Spinal cord (tissue), 10 donors: ENCODE data around the gene C2CD2. TPM values are rescaled to one million over a fixed set of nuclear protein-coding genes. Genes with fewer than 3 reads are reported as not detected.

Experiments used
- DNase-seq, 6 donors: peaks; one replicate each; pipeline versions ENCODE4 v3.0.0 to v3.0.0-alpha.2; 2013 to 2015; ENCODE audit warnings: low spot score in 6 of 6, low read depth in 4 of 6
- H3K27ac ChIP-seq: one replicate; pipeline ENCODE4 v1.5.1; 2013; ENCODE audit warnings: low read depth, low read length, control low read depth
- H3K27me3 ChIP-seq: one replicate; pipeline ENCODE4 v1.6.1; 2013; ENCODE audit warnings: low read length; ENCODE audit not compliant: control insufficient read depth, insufficient read depth
- H3K36me3 ChIP-seq: one replicate; pipeline ENCODE4 v1.6.1; 2013; ENCODE audit warnings: low read length; ENCODE audit not compliant: control insufficient read depth, insufficient read depth
- H3K4me1 ChIP-seq: one replicate; pipeline ENCODE4 v1.6.1; 2013; ENCODE audit warnings: low read length; ENCODE audit not compliant: control insufficient read depth, insufficient read depth
- H3K4me3 ChIP-seq: one replicate; pipeline ENCODE4 v1.5.1; 2013; ENCODE audit warnings: low read depth, low read length, control low read depth
- H3K9me3 ChIP-seq: one replicate; pipeline ENCODE4 v1.6.1; 2013; ENCODE audit warnings: low read length; ENCODE audit not compliant: control insufficient read depth, insufficient read depth
- WGBS: methylation state at CpG from one replicate; pipeline ENCODE4 v1.1.5; 2013; ENCODE audit warnings: missing lambda C conversion rate; ENCODE audit not compliant: insufficient coverage; 5-methylcytosine and 5-hydroxymethylcytosine counted together
- polyA plus RNA-seq, 2 donors: library from polyadenylated mRNA; unstranded; fragments of 120-200 nt; gene quantifications; one replicate each; pipeline ENCODE4 v1.2.1, GENCODE V29; 2013; ENCODE audit not compliant: insufficient read length in 2 of 2
- total RNA-seq, 2 donors: library from RNA; depleted of rRNA in 1 of 2; stranded (reverse); fragments of 120-200 nt in 1 of 2; fragments of >200 nt in 1 of 2; gene quantifications; one replicate each; pipeline versions ENCODE4 v1.2.3 to v1.2.4, GENCODE V29; 2013 to 2014
- donor health status: healthy.

C2CD2 gene
- total and polyA plus RNA-seq, 4 donors, result 19.1 to 27.8 (median 21.3) TPM

DNA sequence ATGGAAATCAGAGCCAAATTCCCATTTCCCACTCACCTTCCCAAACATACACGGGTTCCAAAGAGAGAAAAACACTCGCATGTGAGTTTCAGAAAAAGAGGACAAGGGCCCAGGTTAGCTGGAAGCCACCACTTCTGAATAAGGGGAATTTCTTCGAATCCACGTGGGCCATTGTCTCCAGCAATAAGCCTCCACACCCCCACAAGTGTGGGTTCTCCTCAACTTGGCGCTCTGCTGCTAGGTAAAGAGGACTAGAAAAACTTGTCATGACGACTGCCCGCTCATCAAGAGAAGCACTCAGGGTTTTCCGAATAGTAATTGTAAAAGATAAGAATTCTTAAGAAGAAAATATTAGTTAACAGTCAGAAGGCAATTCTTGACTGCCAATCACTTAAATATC, 105.3 kb downstream of the C2CD2 start:
- H3K9me3 ChIP-seq, result no peaks in the 10 kb centered on the region
- peaks cover 9% of the 10 kb centered on the region for H3K4me1 ChIP-seq

DNA sequence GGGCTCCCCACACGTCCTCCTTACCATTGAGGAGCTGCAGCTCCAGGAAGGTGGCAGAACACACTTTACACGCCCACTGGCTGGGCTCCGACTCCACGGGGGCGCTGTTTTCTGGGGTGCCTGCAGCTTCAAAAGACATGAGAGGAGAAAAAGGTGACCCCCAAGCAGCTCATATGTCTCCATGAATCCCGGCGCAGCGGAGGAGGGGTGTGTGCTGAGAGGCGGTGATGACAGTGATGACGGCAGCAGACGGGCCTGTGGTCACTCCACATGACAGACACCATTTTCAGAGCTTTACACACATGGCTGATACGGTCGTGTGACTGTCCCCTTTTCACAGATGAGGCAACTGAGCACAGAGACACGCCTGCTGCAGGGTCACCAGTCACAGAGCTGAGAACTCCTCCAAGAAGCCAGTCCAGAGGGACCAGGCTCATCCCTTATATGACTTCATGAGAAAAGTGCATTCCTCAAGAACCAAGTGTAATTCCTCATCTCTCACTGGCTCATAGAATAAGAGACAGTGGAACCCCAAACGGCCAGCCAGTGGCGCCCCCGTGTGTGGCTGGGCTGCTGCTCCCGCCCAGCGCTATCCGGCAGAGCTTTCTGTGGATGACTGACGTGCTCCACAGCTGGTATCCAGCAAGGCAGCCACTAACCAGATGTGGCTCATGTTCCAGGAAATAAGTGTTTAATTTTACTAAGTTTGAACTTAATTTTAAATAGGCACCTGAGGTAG, 106.6 kb downstream of the C2CD2 start:
- 77% methylated on average over 14 of the region's 21 CpGs for WGBS
- peaks cover 9% of the 10 kb centered on the region for H3K4me1 ChIP-seq
- DNase-seq, result no peak
- H3K9me3 ChIP-seq, result no peaks in the 10 kb centered on the region
- no peaks in the 10 kb centered on the region for H3K27me3 ChIP-seq
- no peak overlapping the region for H3K4me3 ChIP-seq
- peaks cover 50% of the 10 kb centered on the region for H3K36me3 ChIP-seq
- no peak overlapping the region for H3K27ac ChIP-seq

More for the DNA sequence above, 105.3 kb downstream of the C2CD2 start:
- Histone ChIP-seq H3K4me3 (no peak overlapping the region), H3K27ac (no peak overlapping the region), H3K36me3 (peaks cover 61% of the 10 kb centered on the region), H3K27me3 (no peaks in the 10 kb centered on the region)
- no peak for DNase-seq
- WGBS, result 43% methylated on average over 1 of the region's 8 CpGs

DNA sequence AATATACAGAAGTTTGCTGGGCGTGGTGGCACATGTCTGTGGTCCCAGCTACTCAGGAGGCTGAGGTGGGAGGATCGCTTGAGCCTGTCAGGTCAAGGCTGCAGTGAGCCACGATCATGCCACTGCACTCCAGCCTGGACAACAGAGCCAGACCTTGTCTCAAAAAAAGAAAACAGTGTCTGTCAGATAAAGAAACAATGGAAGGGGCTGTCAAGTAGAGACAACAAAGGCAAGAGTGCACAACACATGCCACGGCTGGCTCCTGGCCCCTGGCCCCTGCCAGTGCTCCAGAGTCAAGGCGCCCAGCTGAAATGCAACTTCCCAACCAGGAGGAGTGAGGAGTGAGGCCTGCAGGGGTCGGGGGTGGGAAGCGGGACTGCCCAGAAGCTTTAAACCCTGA, 107.3 kb downstream of the C2CD2 start:
- 71% methylated on average over 7 of the region's 7 CpGs for WGBS
- DNase-seq, result no peak
- H3K27ac ChIP-seq, result no peak overlapping the region
- peaks cover 45% of the 10 kb centered on the region for H3K36me3 ChIP-seq
- no peak overlapping the region for H3K4me3 ChIP-seq
- H3K27me3 ChIP-seq, result no peaks in the 10 kb centered on the region
- peaks cover 9% of the 10 kb centered on the region for H3K4me1 ChIP-seq
- H3K9me3 ChIP-seq, result no peaks in the 10 kb centered on the region

DNA sequence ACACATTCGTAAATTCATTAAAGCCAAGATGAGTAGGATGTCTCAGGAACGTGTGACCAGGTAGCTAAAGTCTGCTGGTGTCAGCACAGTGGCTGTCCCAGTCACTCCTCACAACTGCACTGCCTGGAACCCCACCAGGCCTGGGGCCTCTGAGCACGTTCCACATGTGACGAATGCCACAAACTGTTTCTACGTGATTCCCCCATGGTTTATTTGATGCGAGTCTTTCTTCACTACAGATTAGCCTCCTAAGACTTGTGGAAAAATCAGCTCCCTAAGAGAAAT, 107.8 kb downstream of the C2CD2 start:
- Histone ChIP-seq H3K4me1 (peaks cover 9% of the 10 kb centered on the region), H3K36me3 (peaks cover 40% of the 10 kb centered on the region), H3K27me3 (no peaks in the 10 kb centered on the region), H3K9me3 (peaks cover 3% of the 10 kb centered on the region), H3K4me3 (no peak overlapping the region), H3K27ac (no peak overlapping the region)
- WGBS, result 61% methylated on average over 6 of the region's 6 CpGs
- DNase-seq, result peak in 1 of 6 donors; percentile 3

DNA sequence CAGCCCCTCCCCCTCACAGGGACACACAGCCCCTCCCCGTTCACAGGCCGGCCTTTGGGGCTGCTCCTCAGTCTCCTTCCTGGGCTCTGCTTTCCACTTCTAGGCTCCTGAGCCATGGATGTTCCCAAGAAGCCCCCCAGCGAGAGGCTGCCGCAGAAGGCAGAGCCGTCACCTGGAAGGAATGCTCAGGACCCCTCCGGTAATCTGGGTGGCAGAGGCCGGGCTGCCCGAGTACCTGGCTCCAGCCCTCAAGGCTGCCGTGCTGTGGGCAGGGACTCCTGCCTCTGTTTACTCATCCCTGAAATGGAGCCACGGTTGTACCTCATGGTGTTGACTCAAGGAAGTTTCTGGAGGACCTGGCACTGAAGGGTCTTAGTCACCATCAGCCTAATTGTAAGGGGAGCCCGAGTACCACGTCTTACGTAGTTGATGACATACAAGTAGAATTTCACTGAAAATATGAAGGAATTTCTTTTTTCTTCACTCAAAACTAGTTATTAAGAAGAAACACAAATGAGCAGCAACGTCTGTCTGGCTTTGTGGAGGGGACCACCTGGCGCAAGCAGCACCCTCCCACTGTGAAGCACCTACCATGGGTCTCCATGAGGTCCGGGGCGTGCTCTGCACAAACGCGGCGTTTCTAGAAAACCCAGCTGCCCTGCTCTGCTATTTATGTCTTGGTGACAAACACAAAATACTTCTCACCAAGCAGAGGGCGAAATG, 108.3 kb downstream of the C2CD2 start:
- Histone ChIP-seq H3K9me3 (peaks cover 5% of the 10 kb centered on the region), H3K36me3 (peaks cover 38% of the 10 kb centered on the region), H3K27ac (no peak overlapping the region), H3K4me3 (no peak overlapping the region), H3K4me1 (peaks cover 9% of the 10 kb centered on the region), H3K27me3 (no peaks in the 10 kb centered on the region)
- DNase-seq, result no peak
- WGBS, result 85% methylated on average over 14 of the region's 21 CpGs

DNA sequence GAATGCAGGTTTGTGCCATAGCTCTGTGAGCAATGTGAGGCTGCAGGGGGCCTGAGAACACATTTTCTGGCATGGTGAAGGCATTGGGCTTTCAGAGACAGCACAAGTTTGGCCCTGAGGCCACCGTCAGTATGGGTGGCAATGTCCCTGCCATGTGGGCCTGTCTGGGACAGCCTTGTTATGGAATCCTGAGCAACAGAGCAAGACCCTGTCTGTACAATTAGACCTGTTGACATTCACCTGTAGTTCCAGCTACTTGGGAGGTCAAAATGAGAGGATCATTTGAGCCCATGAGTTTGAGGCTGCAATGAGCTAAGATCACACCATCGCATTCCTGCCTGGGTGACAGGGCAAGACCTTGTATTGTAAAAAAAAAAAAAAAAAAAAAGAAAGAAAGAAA, 110.2 kb downstream of the C2CD2 start:
- Histone ChIP-seq H3K27me3 (no peaks in the 10 kb centered on the region), H3K4me3 (no peak overlapping the region), H3K36me3 (peaks cover 37% of the 10 kb centered on the region), H3K4me1 (peaks cover 9% of the 10 kb centered on the region), H3K9me3 (peaks cover 5% of the 10 kb centered on the region), H3K27ac (no peak overlapping the region)
- no peak for DNase-seq
- WGBS, result 100% methylated on average over 1 of the region's 2 CpGs

DNA sequence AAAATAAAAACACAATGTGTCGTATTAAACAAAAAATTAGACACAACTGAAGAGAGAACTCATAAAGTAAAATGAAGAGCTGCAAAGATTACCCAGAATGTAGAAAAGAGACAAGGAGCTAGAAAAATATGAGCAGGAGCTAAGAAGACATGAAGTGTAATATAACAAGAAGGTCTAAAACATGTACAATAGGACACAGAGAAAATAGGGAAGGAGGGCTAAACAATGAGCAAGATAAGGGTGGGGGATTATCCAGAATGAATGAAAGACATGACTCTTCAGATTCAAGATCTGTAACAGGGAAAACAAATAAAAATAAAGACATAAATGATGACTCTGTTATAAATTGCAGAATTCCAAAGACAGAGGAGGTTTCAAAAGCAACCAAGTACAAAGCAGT, 112.9 kb downstream of the C2CD2 start:
- DNase-seq, result no peak
- Histone ChIP-seq H3K4me1 (peaks cover 4% of the 10 kb centered on the region), H3K9me3 (peaks cover 5% of the 10 kb centered on the region), H3K27ac (no peak overlapping the region), H3K4me3 (no peak overlapping the region), H3K27me3 (no peaks in the 10 kb centered on the region), H3K36me3 (peaks cover 33% of the 10 kb centered on the region)
- WGBS, result no CpG with 5 or more reads among the region's 1 CpG

DNA sequence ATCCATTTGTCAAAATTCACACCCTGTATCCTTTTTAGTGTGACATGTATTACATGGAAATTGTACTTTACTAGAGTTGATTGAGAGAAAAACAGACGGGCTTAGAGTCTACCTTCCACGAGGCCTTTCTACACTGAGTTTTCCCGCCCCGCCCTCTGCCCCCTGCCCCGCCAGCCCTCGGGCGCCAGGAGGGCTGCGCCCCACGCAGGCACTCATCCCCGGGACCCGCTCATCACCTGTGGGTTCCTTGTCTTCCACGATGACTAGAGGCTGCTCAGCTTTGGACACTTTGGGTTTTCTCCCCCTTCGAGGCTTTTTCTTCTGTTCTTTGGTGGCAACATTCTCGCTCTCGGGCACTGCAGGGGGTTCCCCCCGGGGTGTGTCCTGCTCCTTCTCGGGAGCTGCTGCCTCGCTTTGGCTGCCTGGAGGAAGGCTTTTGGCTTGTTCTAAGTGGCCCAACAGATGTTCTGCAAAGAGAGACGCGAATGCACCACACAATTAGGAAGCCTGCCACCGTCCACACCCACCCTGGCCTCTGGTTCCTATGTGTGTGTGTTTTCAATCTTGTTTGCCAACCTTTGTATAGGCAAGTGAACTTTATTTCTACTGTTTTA, 114.3 kb downstream of the C2CD2 start:
- H3K27me3 ChIP-seq, result no peaks in the 10 kb centered on the region
- no peak overlapping the region for H3K4me3 ChIP-seq
- H3K36me3 ChIP-seq, result peaks cover 38% of the 10 kb centered on the region
- no peak for DNase-seq
- H3K9me3 ChIP-seq, result peaks cover 5% of the 10 kb centered on the region
- H3K4me1 ChIP-seq, result peaks cover 4% of the 10 kb centered on the region
- no peak overlapping the region for H3K27ac ChIP-seq
- WGBS, result 86% methylated on average over 18 of the region's 21 CpGs

DNA sequence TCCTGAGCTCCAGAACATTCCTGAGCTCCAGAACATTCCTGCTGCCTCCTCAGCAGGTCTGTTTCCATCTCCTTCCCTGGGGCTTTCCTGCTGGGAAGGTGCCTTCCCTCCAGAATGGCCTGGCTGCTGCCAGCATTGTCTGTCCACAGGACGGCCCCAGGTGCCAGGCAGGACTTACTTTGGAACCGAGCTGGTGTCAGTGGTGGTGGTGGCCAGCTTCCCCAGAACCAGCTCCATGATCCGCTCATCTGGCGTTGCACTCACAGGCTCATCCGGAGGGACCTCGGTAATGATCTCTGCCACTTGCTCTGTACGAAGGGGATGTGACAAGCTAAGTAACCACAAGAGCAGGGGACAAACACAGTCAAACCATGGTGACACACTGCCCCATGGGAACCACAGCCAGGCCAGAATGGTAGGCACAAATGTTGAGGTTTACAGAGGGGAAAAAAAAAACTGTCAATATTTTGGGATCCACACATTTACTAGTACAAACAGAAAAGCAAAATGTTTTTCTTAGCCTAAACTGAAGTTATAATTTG, 116.0 kb downstream of the C2CD2 start:
- no peak overlapping the region for H3K4me3 ChIP-seq
- H3K36me3 ChIP-seq, result peaks cover 54% of the 10 kb centered on the region
- H3K27me3 ChIP-seq, result no peaks in the 10 kb centered on the region
- no peak for DNase-seq
- no peaks in the 10 kb centered on the region for H3K4me1 ChIP-seq
- no peak overlapping the region for H3K27ac ChIP-seq
- peaks cover 5% of the 10 kb centered on the region for H3K9me3 ChIP-seq
- WGBS, result 84% methylated on average over 7 of the region's 7 CpGs
